Smooth muscle cell (in vitro differentiated cells): ENCODE measurements around the gene ACTL10. TPM values are rescaled to one million over a fixed set of nuclear protein-coding genes. Genes with fewer than 3 reads are reported as not detected.

Experiments used
- DNase-seq: peaks from one replicate; lab custom pipeline; 2025; ENCODE audit not compliant: unreplicated experiment; lab: John Stamatoyannopoulos, UW
- H2AFZ ChIP-seq: fragments of 200-600 bp; sonication (generic); 2 replicates; pipeline ENCODE4 v1.6.0; 2016; ENCODE audit warnings: antibody characterized with exemption, low read depth, mild to moderate bottlenecking
- H3F3A ChIP-seq: fragments of 200-600 bp; sonication (generic); 2 replicates; pipeline ENCODE4 v1.6.0; 2017; ENCODE audit warnings: antibody characterized with exemption, low read depth
- H3K27ac ChIP-seq: fragments of 200-600 bp; sonication (generic); 2 replicates; pipeline ENCODE4 v1.5.1; 2016; ENCODE audit warnings: low read depth, mild to moderate bottlenecking
- H3K27me3 ChIP-seq: fragments of 200-600 bp; sonication (generic); 2 replicates; pipeline ENCODE4 v1.6.1; 2016; ENCODE audit warnings: low read depth, mild to moderate bottlenecking
- H3K36me3 ChIP-seq: fragments of 200-600 bp; sonication (generic); 2 replicates; pipeline ENCODE4 v1.5.1; 2016; ENCODE audit warnings: low read depth
- H3K4me1 ChIP-seq: fragments of 200-600 bp; sonication (generic); 2 replicates; pipeline ENCODE4 v1.5.1; 2016; ENCODE audit warnings: low read depth
- H3K4me2 ChIP-seq: fragments of 200-600 bp; sonication (generic); 2 replicates; pipeline ENCODE4 v1.6.0; 2016; ENCODE audit warnings: mild to moderate bottlenecking
- H3K4me3 ChIP-seq: fragments of 200-600 bp; sonication (generic); 2 replicates; pipeline ENCODE4 v1.5.1; 2016; ENCODE audit warnings: mild to moderate bottlenecking
- H3K79me2 ChIP-seq: fragments of 200-600 bp; sonication (generic); 2 replicates; pipeline ENCODE4 v1.6.0; 2016; ENCODE audit warnings: low read depth, mild to moderate bottlenecking
- H3K9ac ChIP-seq: fragments of 200-600 bp; sonication (generic); 2 replicates; pipeline ENCODE4 v1.6.0; 2016; ENCODE audit warnings: low read depth
- H3K9me3 ChIP-seq: fragments of 200-600 bp; sonication (generic); replicated peaks from 2 replicates; pipeline ENCODE4 v1.5.1; 2016; ENCODE audit warnings: low read depth
- H4K20me1 ChIP-seq: fragments of 200-600 bp; sonication (generic); 2 replicates; pipeline ENCODE4 v1.6.0; 2016; ENCODE audit warnings: low read depth
- WGBS: methylation state at CpG from one replicate; pipeline ENCODE4 v1.1.7; 2016; ENCODE audit warnings: low lambda C conversion rate; 5-methylcytosine and 5-hydroxymethylcytosine counted together
- polyA plus RNA-seq: library from polyadenylated mRNA; unstranded; fragments of >200 nt; fragmentation: Nextera tagmentation; extraction: Ambion mirVana; gene quantifications from 2 replicates; pipeline ENCODE4 v1.2.1, GENCODE V29; 2016
- total RNA-seq: library from RNA; depleted of rRNA; stranded (reverse); fragments of >200 nt; gene quantifications from 2 replicates; pipeline ENCODE4 v1.2.3, GENCODE V29; 2014
- TF ChIP-seq, protein P1 (sequence below): fragments of 200-600 bp; sonication (generic); IDR thresholded peaks from 2 replicates; pipeline ENCODE4 v1.5.1; 2017; ENCODE audit warnings: borderline replicate concordance, mild to moderate bottlenecking, antibody characterized with exemption; ENCODE audit not compliant: insufficient read depth, poor library complexity, severe bottlenecking

The ACTL10 gene
- total and polyA plus RNA-seq, 2 experiments from 2014 or later = 0.04 to 0.49 TPM

DNA sequence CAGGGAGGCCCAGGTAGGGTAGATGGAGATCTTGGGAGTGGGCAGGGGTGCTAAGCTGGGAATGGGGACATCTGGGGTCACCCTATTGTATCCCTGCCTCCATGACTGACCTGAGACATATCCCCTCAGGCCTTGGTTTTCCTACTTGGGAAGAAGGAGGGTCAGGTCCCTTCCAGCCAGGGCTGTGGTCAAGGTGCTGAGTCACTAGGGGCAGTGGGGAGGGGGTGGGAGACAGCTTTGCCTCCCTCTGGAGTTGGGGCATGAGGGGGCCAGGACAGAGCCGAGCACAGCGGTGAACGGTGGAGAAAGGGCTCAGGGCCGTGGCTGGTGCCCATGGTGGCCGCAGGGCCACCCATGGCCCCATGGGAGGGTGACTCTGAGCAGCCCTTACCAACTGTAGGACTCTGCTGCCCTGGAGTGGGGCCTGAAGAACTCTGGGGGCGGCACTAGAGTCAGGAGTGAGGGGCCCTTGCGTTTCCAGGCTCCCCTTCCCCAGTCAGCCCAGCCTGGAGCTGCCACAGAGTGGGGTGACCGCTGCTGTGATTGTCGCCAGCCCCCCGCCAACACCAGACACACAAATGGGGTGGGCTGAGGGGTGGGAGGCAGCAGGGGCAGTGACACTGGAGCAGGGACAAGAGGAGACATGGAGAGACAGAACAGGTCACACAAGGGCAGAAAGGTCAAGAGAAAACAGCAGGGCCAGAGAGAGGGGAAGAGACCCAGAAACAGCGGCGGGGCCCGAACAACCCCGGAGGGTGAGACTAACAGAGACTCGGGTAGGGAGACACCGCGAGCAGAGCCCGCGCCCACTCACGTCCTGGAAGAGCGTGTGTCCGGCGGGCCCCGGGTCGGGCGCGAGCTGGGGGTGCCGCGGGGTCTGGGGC is 6.9 kb downstream of the ACTL10 start:
- peak overlapping the region; percentile 98 for H3K4me3 ChIP-seq
- peak overlapping the region; percentile 100 for H3K4me2 ChIP-seq
- H3K27ac ChIP-seq = peak overlapping the region; percentile 52
- H3K4me1 ChIP-seq = peaks cover 26% of the 10 kb centered on the region
- H3K27me3 ChIP-seq = no peaks in the 10 kb centered on the region
- peak overlapping the region; percentile 90 for H2AFZ ChIP-seq
- TF ChIP-seq, protein P1, sequence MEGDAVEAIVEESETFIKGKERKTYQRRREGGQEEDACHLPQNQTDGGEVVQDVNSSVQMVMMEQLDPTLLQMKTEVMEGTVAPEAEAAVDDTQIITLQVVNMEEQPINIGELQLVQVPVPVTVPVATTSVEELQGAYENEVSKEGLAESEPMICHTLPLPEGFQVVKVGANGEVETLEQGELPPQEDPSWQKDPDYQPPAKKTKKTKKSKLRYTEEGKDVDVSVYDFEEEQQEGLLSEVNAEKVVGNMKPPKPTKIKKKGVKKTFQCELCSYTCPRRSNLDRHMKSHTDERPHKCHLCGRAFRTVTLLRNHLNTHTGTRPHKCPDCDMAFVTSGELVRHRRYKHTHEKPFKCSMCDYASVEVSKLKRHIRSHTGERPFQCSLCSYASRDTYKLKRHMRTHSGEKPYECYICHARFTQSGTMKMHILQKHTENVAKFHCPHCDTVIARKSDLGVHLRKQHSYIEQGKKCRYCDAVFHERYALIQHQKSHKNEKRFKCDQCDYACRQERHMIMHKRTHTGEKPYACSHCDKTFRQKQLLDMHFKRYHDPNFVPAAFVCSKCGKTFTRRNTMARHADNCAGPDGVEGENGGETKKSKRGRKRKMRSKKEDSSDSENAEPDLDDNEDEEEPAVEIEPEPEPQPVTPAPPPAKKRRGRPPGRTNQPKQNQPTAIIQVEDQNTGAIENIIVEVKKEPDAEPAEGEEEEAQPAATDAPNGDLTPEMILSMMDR = no peak
- H3K36me3 ChIP-seq = no peaks in the 10 kb centered on the region
- H3K9ac ChIP-seq = peak overlapping the region; percentile 87
- DNase-seq = no peak
- no peaks in the 10 kb centered on the region for H3K9me3 ChIP-seq
- 4% methylated on average over 23 of the region's 29 CpGs for WGBS
- peaks cover 19% of the 10 kb centered on the region for H3K79me2 ChIP-seq
- H3F3A ChIP-seq = peaks cover 16% of the 10 kb centered on the region
- peaks cover 21% of the 10 kb centered on the region for H4K20me1 ChIP-seq

DNA sequence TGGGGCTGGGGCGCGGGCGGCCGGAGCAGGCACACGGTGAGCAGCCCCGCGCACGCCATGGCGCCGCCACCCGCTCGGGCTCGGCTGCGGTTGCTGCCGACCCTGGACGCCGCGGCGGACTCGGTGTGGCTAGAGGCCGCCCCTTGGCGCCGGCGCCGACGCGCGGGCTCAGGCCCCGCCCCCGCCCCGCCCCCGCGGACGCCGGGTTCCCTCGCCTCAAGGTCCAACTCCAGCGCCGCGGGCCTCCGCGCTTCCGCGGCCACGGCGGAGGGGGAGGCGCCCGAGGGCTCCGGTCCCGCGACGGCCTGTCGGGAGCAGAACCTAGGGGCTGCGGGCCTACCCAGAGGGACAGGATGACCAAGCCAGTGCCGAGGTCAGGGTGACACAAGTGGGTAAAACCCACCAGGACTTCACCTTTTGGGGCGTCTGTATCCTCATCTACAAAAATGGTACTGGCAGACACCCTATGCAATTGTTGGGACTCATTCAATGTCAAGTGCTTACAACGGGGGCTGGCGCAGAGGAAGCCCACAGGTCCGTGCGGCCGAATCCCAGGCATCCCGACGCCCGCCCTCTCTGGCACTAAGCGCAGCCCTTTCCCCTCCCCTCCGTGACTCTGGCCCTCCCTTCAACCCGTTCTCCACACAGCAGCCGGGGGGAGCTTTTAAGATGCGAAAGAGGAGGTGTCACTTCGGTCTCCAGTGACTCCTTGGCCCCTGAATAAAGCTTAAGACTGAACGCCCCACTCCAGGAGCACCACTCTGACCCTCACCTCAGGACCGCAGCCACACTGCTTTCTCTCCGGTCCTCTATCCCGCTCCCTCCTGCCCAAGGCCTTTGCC is 7.8 kb downstream of the ACTL10 start, which contains the start of gene NECAB3:
Gene NECAB3 (minus strand): TSS at position 135 of the 842 bp plus-strand sequence. CDS start 76 bp downstream, at position 59.
- Histone ChIP-seq H2AFZ (peak within 1 kb of the TSS; percentile 98), H3K79me2 (peaks cover 19% of the 10 kb centered on the region), H3K27me3 (no peaks in the 10 kb centered on the region), H3K4me1 (peaks cover 26% of the 10 kb centered on the region), H3K9ac (peak within 1 kb of the TSS; percentile 87), H3F3A (peaks cover 13% of the 10 kb centered on the region), H3K27ac (peak within 1 kb of the TSS; percentile 52), H3K4me2 (peak within 1 kb of the TSS; percentile 100), H3K36me3 (no peaks in the 10 kb centered on the region), H4K20me1 (peaks cover 21% of the 10 kb centered on the region), H3K9me3 (no peaks in the 10 kb centered on the region), H3K4me3 (peak within 1 kb of the TSS; percentile 98)
- 5% methylated on average over 28 of the region's 73 CpGs for WGBS
- peak; percentile 64 for DNase-seq
- TF ChIP-seq, protein P1 = no peak

DNA sequence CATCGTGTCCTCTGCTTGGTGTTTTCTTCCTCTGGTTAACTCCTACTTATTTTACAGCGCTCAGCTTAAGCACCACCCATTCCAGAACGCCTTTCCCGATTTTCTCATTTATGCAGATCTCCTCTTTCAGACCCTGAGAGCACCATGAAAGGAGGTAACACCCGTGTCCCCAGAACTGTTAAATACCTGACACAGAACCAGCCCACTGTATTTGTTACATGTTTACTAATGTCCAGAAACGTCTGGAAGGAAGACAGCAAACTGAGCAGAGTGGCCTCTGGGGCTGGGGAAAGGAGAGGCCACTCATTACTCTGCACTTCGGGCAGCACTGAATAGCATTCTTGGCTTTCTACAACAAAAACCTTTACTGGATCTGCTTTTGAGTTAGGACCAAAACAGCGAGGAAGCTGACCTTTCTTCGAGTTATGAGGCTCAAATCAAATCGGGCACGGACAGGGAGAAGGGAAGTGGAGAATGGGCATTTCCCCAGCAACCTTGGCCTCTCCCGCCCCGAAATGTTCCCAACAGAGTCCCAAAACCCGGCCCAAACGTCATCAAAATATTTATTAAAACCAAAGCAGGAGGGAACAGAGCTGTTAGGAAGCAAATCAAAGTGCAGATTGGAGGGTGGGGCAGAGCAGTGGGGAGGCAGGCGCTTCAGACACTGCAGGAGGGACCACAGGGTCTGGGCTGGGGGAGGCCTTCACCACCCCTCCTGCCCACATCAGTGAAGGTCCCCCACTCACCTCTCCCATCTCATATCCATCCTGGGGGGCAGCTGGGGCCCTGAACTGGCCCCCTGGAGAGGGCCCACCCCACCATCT is 8.6 kb downstream of the ACTL10 start:
- Histone ChIP-seq H3K27me3 (no peaks in the 10 kb centered on the region), H3F3A (peaks cover 13% of the 10 kb centered on the region), H3K36me3 (no peaks in the 10 kb centered on the region), H3K9me3 (no peaks in the 10 kb centered on the region), H3K79me2 (peaks cover 19% of the 10 kb centered on the region), H4K20me1 (peaks cover 21% of the 10 kb centered on the region), H2AFZ (peak overlapping the region; percentile 98), H3K4me2 (peak overlapping the region; percentile 100), H3K27ac (peak overlapping the region; percentile 35), H3K4me3 (peak overlapping the region; percentile 98), H3K9ac (peak overlapping the region; percentile 2), H3K4me1 (peaks cover 26% of the 10 kb centered on the region)
- no peak for DNase-seq
- WGBS = 46% methylated on average over 16 of the region's 16 CpGs
- TF ChIP-seq, protein P1 = no peak
